ENCODE results near the gene MRPS23.
A peak's percentile ranks its signal among the peaks of the same experiment; 100 is the strongest.

The MRPS23 gene

DNA sequence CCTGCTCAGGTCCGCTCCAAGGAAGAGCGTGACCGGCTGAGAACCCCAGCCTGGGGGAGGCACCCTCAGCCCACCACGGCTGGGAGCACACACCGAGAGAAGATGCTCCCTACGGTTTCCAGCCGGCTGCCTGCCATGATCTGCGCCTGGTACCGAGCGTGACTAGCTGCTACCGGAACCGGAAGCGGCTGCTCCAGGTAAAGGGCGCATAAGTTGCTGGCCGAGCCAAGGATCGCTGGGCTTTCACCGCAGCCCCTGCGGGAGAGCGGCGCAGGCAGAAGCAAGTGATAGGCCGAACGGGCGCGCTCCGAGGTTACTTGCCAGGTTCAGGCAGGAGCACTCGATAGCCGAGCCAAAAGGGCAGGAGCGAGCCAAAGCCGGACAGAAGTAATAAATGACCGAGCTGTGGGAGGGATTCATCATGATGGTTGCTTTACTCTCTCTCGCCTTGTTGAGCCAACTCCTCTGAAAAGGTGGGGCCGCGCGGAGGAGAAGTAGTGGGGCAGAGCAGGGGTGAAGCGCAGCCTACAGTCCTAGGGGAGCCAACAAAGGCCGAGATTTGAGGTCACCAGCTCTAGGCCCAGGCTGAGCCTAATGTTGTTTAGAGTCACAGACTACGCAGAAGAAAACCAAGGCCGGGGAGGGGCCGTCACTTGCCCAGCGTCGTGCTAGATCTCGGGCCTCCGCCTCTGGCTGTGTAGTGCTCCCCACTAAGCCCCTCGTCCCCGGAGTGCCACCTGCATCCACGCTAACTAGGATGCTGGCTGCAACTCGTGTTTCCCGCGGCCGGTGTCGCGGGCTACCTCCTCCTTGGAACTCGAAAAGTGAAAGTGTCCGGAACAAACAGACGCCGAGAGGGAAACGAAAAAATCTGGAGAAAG, at the start of gene MRPS23:
Gene MRPS23 (minus strand): TSS at position 171 of the 881 bp plus-strand sequence. CDS start 34 bp downstream, at position 137.
- DNase-seq (ENCODE audit: low read depth), result peak; percentile 100

DNA sequence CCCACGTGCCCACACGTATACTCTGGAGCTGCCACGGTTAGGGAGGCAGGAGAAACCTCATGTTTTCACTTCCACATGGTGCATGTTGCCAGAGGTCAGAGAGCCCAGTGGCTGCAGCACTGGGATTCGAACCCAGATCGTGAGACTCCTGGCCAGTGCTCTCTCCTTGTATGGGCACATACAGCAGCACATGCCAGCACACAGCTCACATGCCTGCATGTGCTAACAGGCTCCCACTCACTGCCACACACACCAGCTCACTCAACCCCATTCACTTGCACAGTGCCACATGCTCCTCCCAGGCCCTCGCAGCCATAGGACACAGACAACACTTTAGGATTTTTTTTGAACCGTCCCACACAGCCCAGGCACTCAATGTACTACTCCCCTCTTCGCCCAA, 49.5 kb upstream of the MRPS23 start:
- no peak for DNase-seq (ENCODE audit: low read depth)

DNA sequence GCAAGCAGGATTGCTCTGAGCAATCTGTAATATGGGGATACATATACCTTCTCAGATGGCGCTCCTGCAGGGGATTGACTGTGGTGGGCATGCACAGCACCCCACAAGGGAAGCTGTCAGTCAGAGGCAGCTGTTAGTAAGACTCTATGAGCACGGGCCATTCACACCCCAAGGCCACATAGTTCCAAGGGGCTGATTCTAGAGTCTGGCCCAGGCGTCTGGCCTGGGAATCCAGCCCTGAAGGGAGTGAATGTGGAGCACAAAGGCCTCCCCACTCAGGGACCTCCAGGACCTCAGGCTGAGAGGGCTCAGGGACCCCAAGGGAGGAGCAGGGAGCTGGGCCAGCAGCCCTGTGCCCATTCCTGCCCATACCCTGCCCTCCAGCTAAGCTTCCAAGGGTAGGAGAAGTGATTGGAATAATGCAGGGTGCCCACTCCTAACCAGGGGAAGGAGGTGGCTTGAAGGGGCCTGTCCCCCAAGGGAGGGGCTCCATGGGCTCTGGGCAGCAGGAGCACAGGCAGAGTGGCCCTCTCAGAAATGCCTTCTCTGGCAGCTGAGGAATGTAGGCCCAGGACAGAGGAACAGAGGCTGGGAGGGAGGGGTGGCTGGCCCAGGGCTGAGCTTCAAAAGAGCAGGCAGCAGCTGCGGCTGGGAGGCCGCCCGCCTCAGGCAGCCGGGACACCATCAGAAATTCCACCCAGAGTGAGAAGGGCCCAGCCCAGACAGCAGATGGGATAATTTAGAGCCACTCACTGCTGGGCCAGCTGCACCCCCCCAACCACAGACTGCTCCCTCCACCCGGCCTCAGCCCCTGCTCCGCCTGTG, 48.9 kb upstream of the MRPS23 start:
- peak; percentile 59 for DNase-seq (ENCODE audit: low read depth)

- DNase-seq (ENCODE audit: low read depth), result no peak
Observed at GRCh38 chr17:57895382-57896060, 45.7 kb upstream of the MRPS23 start.

- DNase-seq (ENCODE audit: low read depth), result no peak
Observed at GRCh38 chr17:57894848-57895247, 45.0 kb upstream of the MRPS23 start.

GRCh38 chr17:57892820-57893595, 43.2 kb upstream of the MRPS23 start:
- peak; percentile 99 for DNase-seq (ENCODE audit: low read depth)

DNA sequence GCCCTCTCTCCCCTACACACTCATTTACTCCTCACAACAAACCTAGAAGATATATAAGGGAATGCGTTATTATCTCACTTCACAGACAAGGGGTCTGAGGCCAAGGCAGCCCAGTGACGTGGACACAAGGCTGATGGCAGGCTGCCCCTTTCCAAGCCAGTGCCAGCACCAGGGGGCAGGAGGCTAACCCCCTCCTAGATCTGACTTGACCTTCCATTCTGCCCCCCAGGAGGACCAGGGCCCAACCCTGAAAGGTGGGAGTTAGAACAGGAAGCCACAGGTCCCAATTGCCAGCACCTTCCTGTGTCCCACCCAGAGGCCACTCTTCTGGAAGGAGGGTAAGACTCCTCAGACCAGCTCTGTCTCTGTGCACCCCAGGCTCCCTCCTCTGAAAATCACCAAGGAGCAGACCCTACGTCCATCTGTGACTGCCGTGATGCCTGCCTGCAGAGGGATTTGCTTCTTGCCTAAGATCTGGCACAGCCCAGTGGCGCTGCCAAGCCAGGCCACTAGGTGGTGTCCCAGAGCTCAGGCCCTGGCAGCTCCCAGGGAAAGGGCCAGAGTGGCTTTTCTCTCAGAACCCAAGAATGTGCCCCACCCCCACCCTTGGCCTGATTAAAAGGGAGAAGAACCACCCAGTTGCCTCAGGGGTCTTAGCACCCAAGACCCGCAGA, 42.4 kb upstream of the MRPS23 start:
- peak; percentile 85 for DNase-seq (ENCODE audit: low read depth)

DNA sequence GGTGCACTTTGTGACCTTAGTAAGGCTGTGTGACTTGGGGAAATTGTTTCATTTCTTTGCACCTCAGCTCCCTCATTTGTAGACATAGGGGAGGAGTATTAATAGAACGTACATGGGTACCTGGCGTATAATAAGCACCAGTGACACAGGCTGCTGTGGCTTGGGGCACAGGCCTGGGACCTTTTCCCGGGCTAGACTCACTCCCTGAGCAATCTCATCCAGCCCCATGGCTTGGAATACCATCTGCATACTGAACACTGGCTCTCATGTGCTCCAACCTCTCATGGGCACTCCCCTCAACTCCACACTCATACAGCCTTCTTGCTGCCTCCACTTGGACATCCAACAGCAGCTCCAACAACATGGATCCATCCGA, 41.0 kb upstream of the MRPS23 start:
- DNase-seq (ENCODE audit: low read depth), result no peak

DNA sequence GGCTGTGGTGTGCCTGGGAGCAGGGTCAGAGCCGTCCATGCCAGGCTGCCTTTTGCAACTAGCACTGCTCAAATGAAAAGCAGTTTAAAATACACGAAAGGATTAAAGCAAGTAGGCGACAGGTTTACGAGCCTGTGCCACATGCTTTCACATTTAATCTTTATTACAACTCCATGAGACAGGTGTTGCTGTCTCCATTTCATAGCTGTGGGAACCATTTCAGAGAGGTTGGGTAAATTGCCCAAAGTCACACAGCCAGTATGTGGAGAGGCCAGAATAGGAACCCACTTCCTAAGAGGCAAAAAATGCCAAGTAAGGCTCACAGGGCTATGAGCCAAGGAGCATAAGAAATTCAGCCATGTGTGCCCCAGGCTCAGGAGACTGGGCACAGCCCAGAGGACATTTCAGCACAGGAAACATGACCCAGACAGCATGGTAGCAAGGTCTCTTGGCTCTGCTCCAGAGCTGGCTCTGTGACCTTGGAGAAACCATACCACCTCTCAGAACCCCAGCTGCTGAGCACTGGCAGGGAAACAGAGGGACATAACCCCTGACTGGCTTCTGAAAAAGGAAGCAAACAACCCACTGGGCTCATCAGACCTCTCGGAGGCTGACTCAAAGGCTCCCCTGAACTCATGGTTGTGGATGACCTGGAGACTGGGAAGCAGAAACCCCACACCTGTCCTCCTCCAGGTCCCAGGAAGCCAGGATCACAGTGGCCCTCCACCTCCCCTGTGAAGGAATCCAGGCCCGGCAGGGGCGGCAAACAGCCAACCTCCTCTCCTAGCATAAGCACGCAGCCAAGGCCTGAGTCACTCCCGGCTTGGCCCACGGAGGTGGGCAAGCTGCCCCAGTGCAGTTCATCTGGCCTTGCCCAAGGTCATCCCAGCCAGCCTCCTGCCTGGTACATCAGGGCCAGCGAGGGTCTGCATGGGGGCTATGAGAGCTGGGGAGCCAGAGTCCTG, 40.3 kb upstream of the MRPS23 start:
- DNase-seq (ENCODE audit: low read depth), result peak; percentile 78

- no peak for DNase-seq (ENCODE audit: low read depth)
Observed at GRCh38 chr17:57889252-57889651, 39.4 kb upstream of the MRPS23 start.

DNA sequence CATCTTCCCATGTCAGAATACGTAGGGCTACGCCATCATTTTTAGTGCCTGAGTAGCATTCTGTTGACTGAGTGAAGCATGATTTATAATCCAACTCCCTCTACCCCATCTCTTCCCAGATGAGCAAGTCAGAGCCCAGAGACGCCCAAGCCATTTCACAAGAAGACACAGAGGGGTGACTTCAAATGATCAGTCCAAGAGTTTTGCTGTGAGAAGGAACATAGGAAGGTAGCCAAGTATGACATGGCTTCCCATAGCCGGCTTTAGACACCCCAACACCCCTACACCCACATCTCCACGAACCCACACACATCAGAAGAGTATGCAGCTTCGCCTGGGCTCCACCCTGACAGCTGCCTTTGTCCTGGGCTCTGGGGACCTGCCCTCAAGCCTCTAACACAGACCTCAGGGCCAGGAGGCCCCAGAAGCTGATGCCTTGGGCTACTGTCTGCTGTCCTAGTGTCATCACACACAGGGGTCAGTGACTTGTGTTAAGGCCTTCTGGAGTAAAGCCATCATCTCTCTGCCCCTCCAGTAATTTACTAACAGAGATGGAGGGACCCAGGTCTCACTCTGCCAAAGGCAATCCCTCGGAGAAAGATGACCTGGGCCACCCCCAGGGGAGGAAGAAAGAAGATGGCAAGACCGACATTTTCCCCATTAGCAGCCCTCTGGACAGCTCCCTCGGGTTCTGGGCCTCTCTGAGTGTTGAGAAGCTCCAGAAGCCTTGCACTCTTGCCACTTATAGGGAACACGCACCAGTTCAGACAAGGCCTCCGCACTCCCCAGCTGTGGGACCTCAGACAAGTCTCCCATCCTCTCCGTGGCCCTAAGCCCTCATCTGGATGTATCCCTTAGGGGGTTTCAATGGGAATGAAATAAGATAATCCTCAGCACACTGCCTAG, 38.7 kb upstream of the MRPS23 start:
- no peak for DNase-seq (ENCODE audit: low read depth)

DNA sequence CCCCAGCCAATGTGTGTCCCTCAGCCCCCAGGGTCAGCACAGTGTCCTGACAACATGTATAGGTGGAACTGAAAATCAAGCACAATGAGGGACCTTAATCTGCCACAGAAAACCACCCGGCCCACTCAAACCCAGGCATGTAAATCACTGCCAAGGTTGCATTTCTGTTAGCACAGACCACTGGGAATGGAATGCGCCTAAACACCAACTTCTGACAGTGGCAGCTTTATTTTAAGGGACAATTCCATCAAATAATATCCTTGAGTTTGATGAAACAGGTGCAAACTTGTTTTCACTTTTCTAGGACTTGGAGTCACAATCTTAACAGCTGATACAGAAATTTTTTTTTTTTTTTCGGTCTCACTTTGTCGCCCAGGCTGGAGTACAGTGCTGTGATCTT, 37.3 kb upstream of the MRPS23 start:
- no peak for DNase-seq (ENCODE audit: low read depth)

GRCh38 chr17:57886020-57886419, 36.2 kb upstream of the MRPS23 start:
- DNase-seq (ENCODE audit: low read depth), result no peak

DNA sequence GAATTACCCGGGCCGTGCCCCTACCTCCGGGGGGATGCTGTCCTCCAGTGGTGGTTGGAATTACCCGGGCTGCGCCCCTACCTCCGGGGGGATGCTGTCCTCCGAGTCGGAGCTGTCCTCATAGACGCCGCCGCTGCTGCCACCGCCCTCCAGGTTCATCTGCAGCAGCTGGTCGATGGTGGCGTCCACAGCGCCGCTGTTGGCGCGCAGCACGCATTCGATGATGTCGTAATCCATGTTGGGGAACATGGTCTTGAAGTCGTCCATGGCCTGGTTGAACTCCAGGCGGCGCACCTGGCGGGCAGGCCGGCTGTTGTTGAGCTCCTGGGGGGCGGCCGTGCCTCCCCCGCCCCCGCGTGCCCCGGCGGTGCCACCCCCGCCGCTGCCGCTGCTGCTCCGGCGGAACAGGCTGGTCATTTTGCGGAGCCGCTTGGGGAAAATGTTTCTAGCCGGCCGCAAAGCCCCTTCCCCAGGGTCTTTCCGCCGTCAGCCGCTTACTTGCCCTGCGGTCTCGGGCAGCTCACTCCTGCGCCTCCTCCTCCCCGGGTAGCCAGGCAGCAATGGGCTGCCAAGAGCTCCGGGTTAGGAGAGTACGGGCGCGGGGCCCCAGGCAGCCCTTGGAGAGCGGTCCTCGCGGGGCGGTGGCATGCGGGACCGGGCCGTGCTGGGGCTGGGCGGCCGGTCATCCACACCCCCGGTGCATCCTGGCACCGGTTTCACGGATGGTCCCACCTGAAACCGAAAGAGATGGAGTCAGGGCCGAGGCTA, 35.5 kb upstream of the MRPS23 start:
- DNase-seq (ENCODE audit: low read depth), result no peak

GRCh38 chr17:57881783-57882351, 32.0 kb upstream of the MRPS23 start:
- DNase-seq (ENCODE audit: low read depth), result no peak

DNA sequence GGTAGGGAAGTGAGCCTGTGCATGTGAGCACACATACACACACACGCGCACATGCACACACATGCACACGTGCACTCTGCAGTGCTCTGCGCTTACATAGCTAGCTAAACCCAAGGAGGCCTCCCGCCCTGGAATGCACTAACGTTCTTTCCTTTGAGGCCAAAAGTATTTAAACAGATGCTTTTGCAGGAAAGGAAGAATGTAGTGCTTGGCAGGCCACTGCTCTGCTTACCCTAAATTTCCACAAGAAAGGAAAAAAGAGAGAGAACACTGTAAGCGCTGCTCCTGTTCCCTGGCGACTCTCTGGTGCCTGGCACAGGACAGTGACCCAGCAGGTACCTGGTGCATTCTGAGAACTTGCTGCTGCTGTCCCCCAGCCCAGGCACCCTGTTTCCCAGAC, 31.3 kb upstream of the MRPS23 start:
- peak; percentile 87 for DNase-seq (ENCODE audit: low read depth)

DNA sequence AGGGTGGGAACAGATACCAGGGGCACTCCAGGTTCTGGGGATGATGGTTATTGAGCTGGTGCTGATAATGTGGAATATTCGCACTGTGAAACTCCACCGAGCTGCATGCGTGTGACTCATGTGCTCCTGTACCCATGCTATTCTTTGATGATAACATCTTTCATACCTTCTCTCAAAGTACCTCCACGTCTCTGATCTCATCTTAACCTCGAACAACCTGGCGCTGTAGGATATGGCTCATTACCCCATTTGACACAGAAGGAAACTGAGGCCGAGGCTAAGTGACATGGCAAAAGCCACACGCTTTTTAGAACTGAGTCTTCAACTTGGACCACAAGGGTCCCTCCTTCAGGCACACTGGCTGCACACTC, 30.2 kb upstream of the MRPS23 start:
- DNase-seq (ENCODE audit: low read depth), result no peak

All from iris pigment epithelial cell (primary cell).